HFFc6 (cell line): ENCODE results near the gene C1orf210. TPM values are rescaled to one million over a fixed set of nuclear protein-coding genes. Genes with fewer than 3 reads are reported as not detected.

Experiments
- DNase-seq: peaks from one replicate; pipeline ENCODE4 v3.0.0-alpha.2; 2018
- H3K27ac Mint-ChIP-seq: 2 replicates; pipeline ENCODE4 v1.8.0; 2020; ENCODE audit warnings: mild to moderate bottlenecking, mixed read lengths
- H3K27me3 Mint-ChIP-seq: 2 replicates; pipeline ENCODE4 v1.8.0; 2021; ENCODE audit warnings: mild to moderate bottlenecking, moderate library complexity, mixed read lengths; ENCODE audit not compliant: insufficient read depth
- H3K36me3 Mint-ChIP-seq: 2 replicates; pipeline ENCODE4 v1.8.0; 2021; ENCODE audit warnings: low read depth, mixed read lengths
- H3K4me1 Mint-ChIP-seq: 2 replicates; pipeline ENCODE4 v1.8.0; 2020; ENCODE audit warnings: low read depth, mixed read lengths
- H3K4me3 Mint-ChIP-seq: 2 replicates; pipeline ENCODE4 v1.8.0; 2020; ENCODE audit warnings: mild to moderate bottlenecking, moderate library complexity, mixed read lengths
- H3K9me3 Mint-ChIP-seq: 2 replicates; pipeline ENCODE4 v1.8.0; 2020; ENCODE audit warnings: mild to moderate bottlenecking, mixed read lengths
- total RNA-seq, 6 experiments: library from RNA; stranded (reverse); fragmentation: NEBNext Ultra II Directional; extraction: Animal tissue kit (Norgen Biotek cat#: 25700); gene quantifications; 2 replicates in 1 of 6; 3 replicates in 5 of 6; pipeline ENCODE4 v1.2.3, GENCODE V29; 2021
- TF ChIP-seq, protein P1 (sequence below): fragments of 200-600 bp; sonication (generic); IDR thresholded peaks from 2 replicates; pipeline ENCODE4 v1.5.0; 2021; ENCODE audit warnings: antibody characterized with exemption, mild to moderate bottlenecking

C1orf210 gene
- total RNA-seq, 6 experiments from 2014 or later, result not detected

DNA sequence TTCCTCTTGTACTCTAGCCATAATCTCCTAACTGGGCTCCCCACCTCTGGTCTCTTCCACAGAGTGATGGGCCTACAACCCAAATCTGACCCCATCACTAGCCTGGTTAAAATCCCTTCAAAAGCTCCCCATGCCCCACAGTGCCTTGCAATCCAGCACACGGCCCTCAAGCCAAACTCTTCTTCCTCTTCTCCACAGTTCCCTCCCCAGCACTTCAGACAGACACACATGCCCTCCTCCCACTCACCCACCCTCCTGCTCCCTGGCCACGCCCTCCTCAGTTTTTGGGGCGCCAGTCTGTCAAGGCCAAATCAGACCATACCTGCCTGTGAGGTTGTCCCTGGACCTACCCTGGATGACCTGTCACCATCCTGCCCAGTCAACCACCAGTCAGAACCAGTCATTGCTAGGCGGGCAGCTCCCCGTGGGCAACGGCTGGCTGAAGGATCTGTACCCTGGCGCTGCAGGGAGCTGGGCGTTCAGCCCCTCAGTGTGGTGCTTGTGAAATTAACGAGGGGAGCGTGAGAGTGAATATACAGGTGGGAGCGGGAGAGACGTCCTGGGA, 753 bp downstream of the C1orf210 start:
- Mint-ChIP-seq H3K36me3 (no peaks in the 10 kb centered on the region; the same call in 1 of the 2 replicates), H3K4me1 (no peaks in the 10 kb centered on the region), H3K27ac (no peak overlapping the region), H3K4me3 (no peak overlapping the region), H3K9me3 (no peaks in the 10 kb centered on the region), H3K27me3 (peaks cover 23% of the 10 kb centered on the region)
- DNase-seq, result no peak
- TF ChIP-seq, protein P1, sequence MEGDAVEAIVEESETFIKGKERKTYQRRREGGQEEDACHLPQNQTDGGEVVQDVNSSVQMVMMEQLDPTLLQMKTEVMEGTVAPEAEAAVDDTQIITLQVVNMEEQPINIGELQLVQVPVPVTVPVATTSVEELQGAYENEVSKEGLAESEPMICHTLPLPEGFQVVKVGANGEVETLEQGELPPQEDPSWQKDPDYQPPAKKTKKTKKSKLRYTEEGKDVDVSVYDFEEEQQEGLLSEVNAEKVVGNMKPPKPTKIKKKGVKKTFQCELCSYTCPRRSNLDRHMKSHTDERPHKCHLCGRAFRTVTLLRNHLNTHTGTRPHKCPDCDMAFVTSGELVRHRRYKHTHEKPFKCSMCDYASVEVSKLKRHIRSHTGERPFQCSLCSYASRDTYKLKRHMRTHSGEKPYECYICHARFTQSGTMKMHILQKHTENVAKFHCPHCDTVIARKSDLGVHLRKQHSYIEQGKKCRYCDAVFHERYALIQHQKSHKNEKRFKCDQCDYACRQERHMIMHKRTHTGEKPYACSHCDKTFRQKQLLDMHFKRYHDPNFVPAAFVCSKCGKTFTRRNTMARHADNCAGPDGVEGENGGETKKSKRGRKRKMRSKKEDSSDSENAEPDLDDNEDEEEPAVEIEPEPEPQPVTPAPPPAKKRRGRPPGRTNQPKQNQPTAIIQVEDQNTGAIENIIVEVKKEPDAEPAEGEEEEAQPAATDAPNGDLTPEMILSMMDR, result no peak

DNA sequence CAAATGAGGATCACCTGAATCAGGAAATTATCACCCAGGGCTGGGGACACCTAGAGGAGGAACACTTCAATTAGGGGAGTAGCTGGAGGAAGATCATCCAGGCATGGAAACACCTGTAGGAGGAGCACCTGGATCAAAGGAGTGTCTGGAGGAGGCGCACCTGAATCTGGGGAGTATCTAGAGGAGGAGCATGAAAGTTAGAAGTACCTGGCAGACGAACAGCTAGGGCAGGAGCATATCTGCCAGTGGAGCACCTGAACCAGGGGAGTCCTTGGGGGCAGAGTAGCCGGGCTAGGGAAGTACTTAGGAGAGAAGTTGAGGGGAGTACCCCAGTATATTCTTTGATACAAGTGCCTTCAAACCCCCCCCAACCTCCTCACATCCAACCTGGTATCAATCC, 1.3 kb downstream of the C1orf210 start:
- Mint-ChIP-seq H3K27me3 (peaks cover 23% of the 10 kb centered on the region), H3K27ac (no peak overlapping the region), H3K9me3 (no peaks in the 10 kb centered on the region), H3K36me3 (no peaks in the 10 kb centered on the region; the same call in 1 of the 2 replicates), H3K4me1 (no peaks in the 10 kb centered on the region), H3K4me3 (no peak overlapping the region)
- TF ChIP-seq, protein P1, result no peak
- no peak for DNase-seq

GRCh38 chr1:43282220-43283195, 2.9 kb downstream of the C1orf210 start:
- Mint-ChIP-seq H3K27me3 (peaks cover 20% of the 10 kb centered on the region), H3K9me3 (no peaks in the 10 kb centered on the region), H3K27ac (no peak overlapping the region), H3K4me3 (no peak overlapping the region), H3K4me1 (no peaks in the 10 kb centered on the region), H3K36me3 (no peaks in the 10 kb centered on the region; the same call in 1 of the 2 replicates)
- TF ChIP-seq, protein P1, result no peak
- no peak for DNase-seq

DNA sequence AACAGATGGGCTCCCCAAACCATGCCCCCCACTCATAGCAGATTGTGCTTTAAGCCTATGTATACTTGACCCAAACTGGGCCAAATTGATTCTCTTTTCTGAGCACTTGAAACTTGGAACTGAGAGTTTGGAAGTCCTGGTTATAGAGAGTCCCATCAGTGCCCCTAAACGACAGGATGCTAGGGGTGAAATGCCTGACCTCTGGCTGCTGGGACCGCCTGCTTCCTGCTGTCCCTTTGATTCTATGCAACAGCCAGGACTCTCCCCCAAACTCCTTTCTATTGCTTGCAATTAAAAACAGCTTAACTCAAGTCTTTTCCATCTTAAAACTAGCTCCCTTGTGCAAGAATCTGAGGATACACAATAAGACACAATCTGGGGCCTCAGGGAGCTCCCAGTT, 4.7 kb downstream of the C1orf210 start:
- H3K4me3 Mint-ChIP-seq, result no peak overlapping the region
- DNase-seq, result no peak
- no peak overlapping the region for H3K27ac Mint-ChIP-seq
- H3K4me1 Mint-ChIP-seq, result no peaks in the 10 kb centered on the region
- TF ChIP-seq, protein P1, result no peak
- no peaks in the 10 kb centered on the region for H3K36me3 Mint-ChIP-seq
- no peaks in the 10 kb centered on the region for H3K9me3 Mint-ChIP-seq
- peaks cover 13% of the 10 kb centered on the region for H3K27me3 Mint-ChIP-seq

DNA sequence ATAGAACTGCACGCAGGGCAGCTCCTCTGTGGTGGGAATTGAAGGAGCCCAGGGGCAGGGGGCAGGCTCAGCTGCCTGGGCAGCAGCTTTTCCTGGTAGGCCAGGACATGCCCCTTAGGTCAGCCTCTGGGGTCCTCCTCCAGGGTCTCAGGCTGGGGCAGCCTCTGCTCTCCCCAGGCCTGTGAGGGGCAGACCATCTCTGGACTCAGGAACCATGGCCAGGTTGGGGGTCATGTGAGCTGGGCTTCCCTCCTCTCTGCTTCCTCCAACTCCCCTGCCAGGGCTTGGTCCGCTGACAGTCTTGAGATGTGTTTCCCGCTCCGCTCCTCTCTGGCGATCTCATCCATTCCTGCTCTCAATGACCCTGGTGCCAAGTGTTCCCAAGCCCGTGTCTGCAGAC, 5.7 kb downstream of the C1orf210 start:
- Mint-ChIP-seq H3K27me3 (peaks cover 13% of the 10 kb centered on the region), H3K4me3 (no peak overlapping the region), H3K4me1 (peaks cover 4% of the 10 kb centered on the region), H3K9me3 (no peaks in the 10 kb centered on the region), H3K27ac (no peak overlapping the region), H3K36me3 (no peaks in the 10 kb centered on the region)
- TF ChIP-seq, protein P1, result no peak
- no peak for DNase-seq
